OCI-LY1 (cell line): ENCODE measurements around the gene CD69.

Experiments
- H2AFZ ChIP-seq: fragments of 200-600 bp; sonication (generic), shearing (Covaris generic); 2 replicates; pipeline ENCODE4 v1.6.0; 2014; ENCODE audit warnings: antibody characterized with exemption, mild to moderate bottlenecking, low read length
- H3F3A ChIP-seq: fragments of 200-600 bp; sonication (generic), shearing (Covaris generic); 2 replicates; pipeline ENCODE4 v1.6.0; 2014; ENCODE audit warnings: mild to moderate bottlenecking, antibody characterized with exemption, low read length, moderate library complexity; ENCODE audit not compliant: insufficient read depth
- H3K27ac ChIP-seq: fragments of 200-600 bp; sonication (generic); 2 replicates; pipeline ENCODE4 v1.5.1; 2014; ENCODE audit warnings: low read length, mixed run types, mild to moderate bottlenecking, low read depth; ENCODE audit not compliant: poor library complexity, severe bottlenecking
- H3K27me3 ChIP-seq: fragments of 200-600 bp; sonication (generic); 2 replicates; pipeline ENCODE4 v1.6.0; 2014; ENCODE audit warnings: antibody characterized with exemption, mild to moderate bottlenecking, low read length, moderate library complexity; ENCODE audit not compliant: insufficient read depth
- H3K36me3 ChIP-seq: fragments of 200-600 bp; sonication (generic); 2 replicates; pipeline ENCODE4 v1.6.1; 2014; ENCODE audit warnings: mild to moderate bottlenecking, antibody characterized with exemption, low read length, moderate library complexity, mixed read lengths; ENCODE audit not compliant: insufficient read depth
- H3K4me1 ChIP-seq: fragments of 200-600 bp; sonication (generic); 2 replicates; pipeline ENCODE4 v1.5.1; 2014; ENCODE audit warnings: mild to moderate bottlenecking, low read length, moderate library complexity; ENCODE audit not compliant: insufficient read depth, severe bottlenecking
- H3K4me2 ChIP-seq: fragments of 200-600 bp; sonication (generic), shearing (Covaris generic); 2 replicates; pipeline ENCODE4 v1.6.1; 2014; ENCODE audit warnings: low read length
- H3K4me3 ChIP-seq: fragments of 200-600 bp; sonication (generic); 2 replicates; pipeline ENCODE4 v1.5.1; 2014; ENCODE audit warnings: low read length, low read depth, mild to moderate bottlenecking, mixed read lengths; ENCODE audit not compliant: poor library complexity, severe bottlenecking
- H3K79me2 ChIP-seq: fragments of 200-600 bp; shearing (Covaris generic); 2 replicates; pipeline ENCODE4 v1.6.1; 2016; ENCODE audit warnings: mixed run types, low read length, mixed read lengths; ENCODE audit not compliant: insufficient read depth
- H3K9ac ChIP-seq: fragments of 200-600 bp; sonication (generic), shearing (Covaris generic); 2 replicates; pipeline ENCODE4 v1.6.1; 2014; ENCODE audit warnings: mild to moderate bottlenecking, low read length, mixed read lengths
- H3K9me2 ChIP-seq: fragments of 200-600 bp; sonication (generic), shearing (Covaris generic); 2 replicates; pipeline ENCODE4 v1.6.1; 2014; ENCODE audit warnings: low read depth, mild to moderate bottlenecking, low read length, mixed read lengths
- H3K9me3 ChIP-seq: fragments of 200-600 bp; shearing (Covaris generic); 2 replicates; pipeline ENCODE4 v1.6.1; 2014; ENCODE audit warnings: low read length, mixed read lengths
- H4K20me1 ChIP-seq: fragments of 200-600 bp; sonication (generic), shearing (Covaris generic); 2 replicates; pipeline ENCODE4 v1.6.0; 2016; ENCODE audit warnings: mild to moderate bottlenecking, low read length; ENCODE audit not compliant: insufficient read depth
- CTCF ChIP-seq: fragments of 200-600 bp; sonication (generic), shearing (Covaris generic); IDR thresholded peaks from 2 replicates; pipeline ENCODE4 v1.5.1; 2017; ENCODE audit warnings: mild to moderate bottlenecking, antibody characterized with exemption, low read length, moderate library complexity, mixed read lengths
- EZH2 ChIP-seq: fragments of 200-600 bp; sonication (generic), shearing (Covaris generic); IDR thresholded peaks from 2 replicates; pipeline ENCODE4 v1.8.0; 2017; ENCODE audit warnings: borderline replicate concordance, mixed run types, mild to moderate bottlenecking, antibody characterized with exemption, low read length, moderate library complexity, mixed read lengths

CD69 gene

GRCh38 chr12:9796346-9796745 lies 35.6 kb upstream of the CD69 start:
- Histone ChIP-seq H3K27me3 (no peaks in the 10 kb centered on the region), H2AFZ (no peak overlapping the region), H3K9me3 (no peaks in the 10 kb centered on the region), H3K79me2 (no peaks in the 10 kb centered on the region), H3K9ac (no peak overlapping the region), H3K4me3 (no peak overlapping the region), H3K4me2 (no peak overlapping the region), H3K36me3 (no peaks in the 10 kb centered on the region), H4K20me1 (no peaks in the 10 kb centered on the region), H3K4me1 (no peaks in the 10 kb centered on the region), H3K9me2 (no peaks in the 10 kb centered on the region), H3K27ac (no peak overlapping the region), H3F3A (no peaks in the 10 kb centered on the region)
- TF ChIP-seq EZH2 = no peak
- no peak for TF ChIP-seq CTCF

GRCh38 chr12:9795945-9796344 lies 35.2 kb upstream of the CD69 start:
- Histone ChIP-seq H3K4me3 (no peak overlapping the region), H3K27ac (no peak overlapping the region), H3K4me2 (no peak overlapping the region), H3K9me2 (no peaks in the 10 kb centered on the region), H3F3A (no peaks in the 10 kb centered on the region), H2AFZ (no peak overlapping the region), H4K20me1 (no peaks in the 10 kb centered on the region), H3K9ac (no peak overlapping the region), H3K27me3 (no peaks in the 10 kb centered on the region), H3K36me3 (no peaks in the 10 kb centered on the region), H3K4me1 (no peaks in the 10 kb centered on the region), H3K9me3 (no peaks in the 10 kb centered on the region), H3K79me2 (no peaks in the 10 kb centered on the region)
- TF ChIP-seq CTCF = no peak
- no peak for TF ChIP-seq EZH2

GRCh38 chr12:9794484-9795093 lies 33.9 kb upstream of the CD69 start:
- no peak overlapping the region for H3K4me2 ChIP-seq
- no peaks in the 10 kb centered on the region for H3K9me3 ChIP-seq
- no peaks in the 10 kb centered on the region for H3K79me2 ChIP-seq
- no peak overlapping the region for H3K27ac ChIP-seq
- H2AFZ ChIP-seq = no peak overlapping the region
- no peaks in the 10 kb centered on the region for H3F3A ChIP-seq
- no peaks in the 10 kb centered on the region for H3K4me1 ChIP-seq
- no peaks in the 10 kb centered on the region for H3K36me3 ChIP-seq
- H3K4me3 ChIP-seq = no peak overlapping the region
- no peaks in the 10 kb centered on the region; the same call in 1 of the 2 replicates for H3K27me3 ChIP-seq
- TF ChIP-seq EZH2 (no peak), CTCF (no peak)
- H3K9ac ChIP-seq = no peak overlapping the region
- no peaks in the 10 kb centered on the region for H4K20me1 ChIP-seq
- H3K9me2 ChIP-seq = no peaks in the 10 kb centered on the region
